ENCODE data around the gene FBXL5.

FBXL5 gene

DNA sequence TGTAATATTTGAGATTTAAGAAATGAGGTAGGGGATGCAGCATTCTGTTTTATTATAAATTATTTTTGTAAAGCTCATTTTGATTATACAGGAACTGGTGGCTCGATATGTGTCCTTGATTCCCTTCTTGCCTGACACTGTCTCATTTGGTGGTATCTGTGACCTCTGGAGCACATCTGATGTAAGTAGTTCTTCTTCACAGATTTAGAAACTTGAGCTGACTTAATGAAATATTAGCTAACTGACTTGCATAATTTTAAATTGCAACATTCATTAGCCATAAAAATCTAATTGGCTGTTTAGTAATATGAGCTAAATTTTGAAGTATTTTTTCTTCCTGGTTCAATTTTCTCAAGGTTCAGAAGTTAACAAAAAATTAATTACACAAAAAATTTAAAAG, 69.1 kb downstream of the FBXL5 start:
- Histone ChIP-seq H3K36me3 (replicated peaks; ENCODE audit: low read depth, low read length) (no peaks in the 10 kb centered on the region), H3K9me3 (ENCODE audit: insufficient read depth, low read length) (no peaks in the 10 kb centered on the region), H3K4me2 (ENCODE audit: low read length) (no peak overlapping the region), H3K27ac (ENCODE audit: low read length) (no peak overlapping the region), H3K27me3 (ENCODE audit: low read depth, low read length) (no peaks in the 10 kb centered on the region), H3K79me2 (ENCODE audit: low read length) (no peaks in the 10 kb centered on the region), H3K4me3 (ENCODE audit: low read length) (no peak overlapping the region), H3K9ac (ENCODE audit: low read length) (no peak overlapping the region), H4K20me1 (ENCODE audit: insufficient read depth, low read length) (no peaks in the 10 kb centered on the region), H2AFZ (ENCODE audit: low read depth, low read length) (no peak overlapping the region), H3K4me1 (ENCODE audit: low read length) (no peaks in the 10 kb centered on the region)
- TF ChIP-seq, protein P1, sequence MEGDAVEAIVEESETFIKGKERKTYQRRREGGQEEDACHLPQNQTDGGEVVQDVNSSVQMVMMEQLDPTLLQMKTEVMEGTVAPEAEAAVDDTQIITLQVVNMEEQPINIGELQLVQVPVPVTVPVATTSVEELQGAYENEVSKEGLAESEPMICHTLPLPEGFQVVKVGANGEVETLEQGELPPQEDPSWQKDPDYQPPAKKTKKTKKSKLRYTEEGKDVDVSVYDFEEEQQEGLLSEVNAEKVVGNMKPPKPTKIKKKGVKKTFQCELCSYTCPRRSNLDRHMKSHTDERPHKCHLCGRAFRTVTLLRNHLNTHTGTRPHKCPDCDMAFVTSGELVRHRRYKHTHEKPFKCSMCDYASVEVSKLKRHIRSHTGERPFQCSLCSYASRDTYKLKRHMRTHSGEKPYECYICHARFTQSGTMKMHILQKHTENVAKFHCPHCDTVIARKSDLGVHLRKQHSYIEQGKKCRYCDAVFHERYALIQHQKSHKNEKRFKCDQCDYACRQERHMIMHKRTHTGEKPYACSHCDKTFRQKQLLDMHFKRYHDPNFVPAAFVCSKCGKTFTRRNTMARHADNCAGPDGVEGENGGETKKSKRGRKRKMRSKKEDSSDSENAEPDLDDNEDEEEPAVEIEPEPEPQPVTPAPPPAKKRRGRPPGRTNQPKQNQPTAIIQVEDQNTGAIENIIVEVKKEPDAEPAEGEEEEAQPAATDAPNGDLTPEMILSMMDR (IDR thresholded peaks at IDR 0.05; ENCODE audit: low read depth, low read length), result no peak
- TF ChIP-seq EZH2phosphoT487 (IDR thresholded peaks at IDR 0.05; ENCODE audit: low read depth), result no peak

DNA sequence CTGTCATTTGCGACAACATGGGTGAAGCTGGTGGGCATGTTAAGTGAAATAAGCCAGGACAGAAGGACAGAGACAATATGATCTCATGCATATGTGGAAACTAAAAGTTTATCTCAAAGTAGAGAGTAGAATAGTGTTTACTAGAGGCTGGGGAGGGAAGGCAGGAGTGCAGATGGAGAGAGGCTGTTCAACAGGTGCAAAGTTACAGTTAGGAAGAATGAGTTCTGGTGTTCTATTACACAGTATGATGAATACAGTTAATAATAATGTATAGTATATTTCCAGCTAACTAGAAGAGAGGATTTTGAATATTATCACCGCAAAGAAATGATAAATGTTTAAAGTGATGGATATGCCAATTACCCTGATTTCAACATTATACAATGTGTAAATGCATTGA, 69.8 kb downstream of the FBXL5 start:
- Histone ChIP-seq H3K4me3 (ENCODE audit: low read length) (no peak overlapping the region), H3K4me2 (ENCODE audit: low read length) (no peak overlapping the region), H3K9ac (ENCODE audit: low read length) (no peak overlapping the region), H3K27me3 (ENCODE audit: low read depth, low read length) (no peaks in the 10 kb centered on the region), H3K9me3 (ENCODE audit: insufficient read depth, low read length) (no peaks in the 10 kb centered on the region), H4K20me1 (ENCODE audit: insufficient read depth, low read length) (no peaks in the 10 kb centered on the region), H3K27ac (ENCODE audit: low read length) (no peak overlapping the region), H3K4me1 (ENCODE audit: low read length) (no peaks in the 10 kb centered on the region), H3K36me3 (replicated peaks; ENCODE audit: low read depth, low read length) (no peaks in the 10 kb centered on the region), H2AFZ (ENCODE audit: low read depth, low read length) (no peak overlapping the region), H3K79me2 (ENCODE audit: low read length) (no peaks in the 10 kb centered on the region)
- TF ChIP-seq, protein P1 (IDR thresholded peaks at IDR 0.05; ENCODE audit: low read depth, low read length), result no peak
- TF ChIP-seq EZH2phosphoT487 (IDR thresholded peaks at IDR 0.05; ENCODE audit: low read depth), result no peak

DNA sequence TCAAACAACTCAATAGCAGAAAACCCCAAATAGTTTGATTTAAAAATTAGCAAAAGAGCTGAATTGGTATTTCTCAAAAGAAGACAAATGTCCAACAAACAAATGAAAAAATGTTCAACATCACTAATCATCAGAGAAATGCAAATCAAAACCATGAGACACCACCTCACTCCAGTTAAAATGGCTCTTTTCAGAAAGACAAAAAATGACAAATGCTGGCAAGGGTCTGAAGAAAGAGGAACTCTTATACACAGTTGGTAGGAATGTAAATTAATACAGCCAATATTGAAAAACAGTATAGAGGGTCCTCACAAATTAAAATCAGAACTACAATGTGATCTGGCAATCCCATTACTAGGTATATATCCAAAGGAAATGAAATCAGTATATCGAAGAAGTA, 70.4 kb downstream of the FBXL5 start:
- Histone ChIP-seq H3K4me1 (ENCODE audit: low read length) (no peaks in the 10 kb centered on the region), H3K36me3 (replicated peaks; ENCODE audit: low read depth, low read length) (no peaks in the 10 kb centered on the region), H3K79me2 (ENCODE audit: low read length) (no peaks in the 10 kb centered on the region), H3K9me3 (ENCODE audit: insufficient read depth, low read length) (no peaks in the 10 kb centered on the region), H3K27ac (ENCODE audit: low read length) (no peak overlapping the region), H2AFZ (ENCODE audit: low read depth, low read length) (no peak overlapping the region), H3K9ac (ENCODE audit: low read length) (no peak overlapping the region), H3K4me3 (ENCODE audit: low read length) (no peak overlapping the region), H3K4me2 (ENCODE audit: low read length) (no peak overlapping the region), H4K20me1 (ENCODE audit: insufficient read depth, low read length) (no peaks in the 10 kb centered on the region), H3K27me3 (ENCODE audit: low read depth, low read length) (no peaks in the 10 kb centered on the region)
- TF ChIP-seq, protein P1 (IDR thresholded peaks at IDR 0.05; ENCODE audit: low read depth, low read length), result no peak
- no peak for TF ChIP-seq EZH2phosphoT487 (IDR thresholded peaks at IDR 0.05; ENCODE audit: low read depth)

DNA sequence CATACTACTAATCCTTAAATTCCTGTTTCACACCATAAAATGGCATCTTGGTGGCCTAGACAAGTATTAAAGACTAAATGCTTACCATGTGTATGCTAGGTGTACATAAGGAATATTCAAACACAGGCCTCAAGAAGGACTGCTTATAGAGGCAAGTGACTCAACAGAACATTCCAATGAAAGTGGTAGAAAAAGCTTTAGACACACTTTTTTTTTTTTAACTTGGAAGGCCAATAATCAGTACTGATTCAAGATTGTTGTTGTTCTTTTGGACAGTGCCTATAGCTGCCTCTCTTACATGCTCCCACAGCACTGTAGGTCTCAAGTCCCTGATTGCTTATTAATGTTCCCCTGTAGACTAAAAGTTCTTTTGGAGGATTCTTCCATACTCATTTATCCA, 77.6 kb downstream of the FBXL5 start:
- H3K4me1 ChIP-seq (ENCODE audit: low read length), result no peaks in the 10 kb centered on the region
- H4K20me1 ChIP-seq (ENCODE audit: insufficient read depth, low read length), result no peaks in the 10 kb centered on the region

More for the DNA sequence above, 77.6 kb downstream of the FBXL5 start:
- Histone ChIP-seq H3K9me3 (ENCODE audit: insufficient read depth, low read length) (no peaks in the 10 kb centered on the region), H3K27ac (ENCODE audit: low read length) (no peak overlapping the region), H2AFZ (ENCODE audit: low read depth, low read length) (no peak overlapping the region), H3K9ac (ENCODE audit: low read length) (no peak overlapping the region), H3K79me2 (ENCODE audit: low read length) (no peaks in the 10 kb centered on the region), H3K36me3 (replicated peaks; ENCODE audit: low read depth, low read length) (no peaks in the 10 kb centered on the region), H3K27me3 (ENCODE audit: low read depth, low read length) (no peaks in the 10 kb centered on the region), H3K4me2 (ENCODE audit: low read length) (no peak overlapping the region), H3K4me3 (ENCODE audit: low read length) (no peak overlapping the region)
- TF ChIP-seq EZH2phosphoT487 (IDR thresholded peaks at IDR 0.05; ENCODE audit: low read depth), result no peak
- TF ChIP-seq, protein P1 (IDR thresholded peaks at IDR 0.05; ENCODE audit: low read depth, low read length), result no peak

Measured in OCI-LY3 (cell line).